K562 (cell line): ENCODE measurements around the gene IDS. TPM values are rescaled to one million over a fixed set of nuclear protein-coding genes. Genes with fewer than 3 reads are reported as not detected.

ENCODE experiments used
- CHD2 ChIP-seq: IDR thresholded peaks from 2 replicates; pipeline ENCODE4 v1.6.1; 2011; ENCODE audit warnings: low read depth, low read length
- CSDE1 ChIP-seq, 2 experiments: fragments of 450-650 bp; IDR thresholded peaks; 2 replicates each; pipeline ENCODE4 v1.6.1; 2016; ENCODE audit warnings: mild to moderate bottlenecking in 1 of 2
- EGR1 ChIP-seq: fragments of 450-650 bp; conservative IDR thresholded peaks from 2 replicates; pipeline ENCODE4 v1.6.1; 2017; ENCODE audit warnings: mild to moderate bottlenecking
- EP400 ChIP-seq: fragments of 450-650 bp; IDR thresholded peaks from 2 replicates; pipeline ENCODE4 v1.6.1; 2017; ENCODE audit warnings: antibody characterized with exemption, mild to moderate bottlenecking, moderate library complexity
- ESRRA ChIP-seq: fragments of 450-650 bp; IDR thresholded peaks from 2 replicates; pipeline ENCODE4 v1.6.1; 2014; ENCODE audit warnings: low read depth, mild to moderate bottlenecking, moderate library complexity, borderline replicate concordance
- HDAC8 ChIP-seq: fragments of 450-650 bp; IDR thresholded peaks from 2 replicates; pipeline ENCODE4 v1.6.1; 2016; ENCODE audit warnings: mild to moderate bottlenecking, missing genetic modification characterization, moderate library complexity, missing compliant biosample characterization
- MBD2 ChIP-seq: sonication (generic); IDR thresholded peaks from 2 replicates; pipeline ENCODE4 v1.6.1; 2016; ENCODE audit warnings: low read depth, borderline replicate concordance
- MLLT1 ChIP-seq, 2 experiments: fragments of 450-650 bp; IDR thresholded peaks; 2 replicates each; pipeline ENCODE4 v1.6.1; 2016
- MNT ChIP-seq, 2 experiments: fragments of 450-650 bp; conservative IDR thresholded peaks; 2 replicates each; pipeline ENCODE4 v1.6.1; 2017; ENCODE audit warnings: mild to moderate bottlenecking in 2 of 2, moderate library complexity in 2 of 2
- POLR2AphosphoS5 ChIP-seq: IDR thresholded peaks from 2 replicates; pipeline ENCODE4 v1.6.1; 2011; ENCODE audit warnings: mild to moderate bottlenecking, low read depth, low read length, moderate library complexity; ENCODE audit not compliant: control insufficient read depth, insufficient read depth
- PYGO2 ChIP-seq: fragments of 450-650 bp; IDR thresholded peaks from 2 replicates; pipeline ENCODE4 v1.6.1; 2016; ENCODE audit warnings: mild to moderate bottlenecking, missing genetic modification characterization, moderate library complexity, missing compliant biosample characterization
- RBFOX2 ChIP-seq: fragments of 200-400 bp; formaldehyde crosslinking; IDR thresholded peaks from 2 replicates; pipeline ENCODE4 v1.6.1; 2017; ENCODE audit warnings: low read depth, mild to moderate bottlenecking, low read length, moderate library complexity
- SMAD4 ChIP-seq: fragments of 250-450 bp; sonication (Bioruptor Pico); conservative IDR thresholded peaks from 2 replicates; pipeline ENCODE4 v1.8.0; 2021; ENCODE audit warnings: inconsistent platforms, mild to moderate bottlenecking, moderate library complexity
- STAT6 ChIP-seq: sonication (generic); formaldehyde crosslinking; IDR thresholded peaks from 2 replicates; pipeline ENCODE4 v1.8.1; 2023; ENCODE audit warnings: mild to moderate bottlenecking, missing genetic modification reagents
- SUPT5H ChIP-seq: fragments of 450-650 bp; IDR thresholded peaks from 2 replicates; pipeline ENCODE4 v1.6.1; 2016
- ZNF3 ChIP-seq: fragments of 250-450 bp; sonication (Bioruptor Pico); IDR thresholded peaks from 2 replicates; pipeline ENCODE4 v1.5.0; 2021; ENCODE audit warnings: mild to moderate bottlenecking, moderate library complexity
- ZNF354B ChIP-seq: fragments of 250-450 bp; sonication (Bioruptor Pico); IDR thresholded peaks from 2 replicates; pipeline ENCODE4 v1.4.0; 2020
- ZNF449 ChIP-seq: fragments of 250-450 bp; sonication (Bioruptor Pico); IDR thresholded peaks from 2 replicates; pipeline ENCODE4 v1.8.0; 2022; ENCODE audit warnings: moderate library complexity, mild to moderate bottlenecking, inconsistent platforms
- ZNF644 ChIP-seq: fragments of 200-800 bp; sonication (Bioruptor generic); IDR thresholded peaks from 2 replicates; pipeline ENCODE4 v1.6.1; 2016; ENCODE audit warnings: low read depth, missing genetic modification characterization, missing compliant biosample characterization
- ZNF695 ChIP-seq: fragments of 450-650 bp; formaldehyde crosslinking; IDR thresholded peaks from 2 replicates; pipeline ENCODE4 v1.4.0; 2020; ENCODE audit warnings: mild to moderate bottlenecking, moderate library complexity
- ZNF699 ChIP-seq: fragments of 250-450 bp; sonication (Bioruptor Pico); IDR thresholded peaks from 2 replicates; pipeline ENCODE4 v1.8.0; 2021; ENCODE audit warnings: mild to moderate bottlenecking, moderate library complexity; ENCODE audit not compliant: insufficient replicate concordance
- ZNF766 ChIP-seq: fragments of 200-800 bp; sonication (Bioruptor generic); conservative IDR thresholded peaks from 2 replicates; pipeline ENCODE4 v1.6.1; 2016; ENCODE audit warnings: missing genetic modification characterization, missing compliant biosample characterization
- polyA plus RNA-seq, 8 experiments: library from polyadenylated mRNA; depleted of rRNA in 4 of 8; stranded (reverse) in 5 of 8; unstranded in 3 of 8; fragments of >200 nt; fragmentation: Nextera tagmentation in 2 of 8; fragmentation: Illumina TruSeq in 1 of 8; extraction: Ambion mirVana in 2 of 8; extraction: Trizol in 1 of 8; gene quantifications; 2 replicates each; pipeline versions ENCODE4 v1.2.1 to v1.2.3, GENCODE V29; 2011 to 2014; ENCODE audit warnings: inconsistent platforms in 1 of 8, missing spikeins in 1 of 8
- total RNA-seq, 7 experiments: library from RNA; depleted of rRNA in 6 of 7; stranded (reverse); fragments of >200 nt in 6 of 7; fragmentation: Illumina TruSeq in 2 of 7; extraction: Trizol in 2 of 7; gene quantifications; 2 replicates each; pipeline versions ENCODE4 v1.2.1 to v1.2.3, GENCODE V29; 2011 to 2021; ENCODE audit warnings: low replicate concordance in 1 of 7

IDS gene
- total and polyA plus RNA-seq, 9 of the 15 experiments (the other 6 are each of a cell fraction or from before 2014, with no cell fraction given): 2.0 to 18.6 (median 8.6) TPM

GRCh38 chrX:149504915-149505651 lies at the start of gene IDS (continued):
- no peak for TF ChIP-seq ZNF449 (CRISPR knock-in tag)
- no peak for TF ChIP-seq ZNF3 (CRISPR knock-in tag)
- TF ChIP-seq ZNF699 (CRISPR knock-in tag): no peak
- TF ChIP-seq EP400: 0 out of 2 replicates have a peak, but pooled peaks have one; percentile 18
- 0 out of 4 replicates have a peak, but pooled peaks of 1 of the 2 experiments have one; percentile 10 for TF ChIP-seq MLLT1 (IDR thresholded peaks at IDR 0.05)
- TF ChIP-seq ZNF766: no peak
- no peak for TF ChIP-seq CSDE1 (IDR thresholded peaks at IDR 0.05)
- TF ChIP-seq MNT (conservative IDR thresholded peaks at IDR 0.05): peak in 1 of 2 experiments; percentile 32; a peak in 1 of 4 replicates
- no peak for TF ChIP-seq CHD2
- peak; percentile 65 for TF ChIP-seq SUPT5H
- TF ChIP-seq STAT6 (CRISPR knock-in tag): no peak
- TF ChIP-seq MBD2: no peak
- peak; percentile 91 for TF ChIP-seq RBFOX2
- TF ChIP-seq ESRRA: 0 out of 2 replicates have a peak, but pooled peaks have one; percentile 28
- TF ChIP-seq POLR2AphosphoS5: peak; percentile 60
- TF ChIP-seq ZNF354B (CRISPR knock-in tag): no peak
- TF ChIP-seq HDAC8 (tag): no peak
- peak; percentile 83 for TF ChIP-seq EGR1
- no peak for TF ChIP-seq ZNF695 (CRISPR knock-in tag)
- no peak for TF ChIP-seq ZNF644 (tag)
- peak; percentile 69 for TF ChIP-seq SMAD4
- TF ChIP-seq PYGO2: no peak
